Esophagus muscularis mucosa (tissue), 3 donors: ENCODE data around the gene MCAT.

ENCODE experiments used
- CTCF ChIP-seq, 3 experiments: fragments of 200-600 bp in 2 of 3; fragments of 450-650 bp in 1 of 3; sonication (generic) in 2 of 3; IDR thresholded peaks; one replicate each; pipeline ENCODE4 v1.5.1; 2017 to 2019; ENCODE audit warnings: antibody characterized with exemption in 3 of 3, mild to moderate bottlenecking in 2 of 3, moderate library complexity in 1 of 3
- POLR2AphosphoS5 ChIP-seq, 2 donors: sonication (generic); formaldehyde crosslinking; IDR thresholded peaks; one replicate each; pipeline ENCODE4 v1.6.1; 2017; ENCODE audit warnings: antibody characterized with exemption in 2 of 2

GRCh38 chr22:43142880-43143562 is at the start of gene MCAT:
- TF ChIP-seq CTCF (IDR thresholded peaks at IDR 0.05) = no peak
- TF ChIP-seq POLR2AphosphoS5 (IDR thresholded peaks at IDR 0.05) = peak; percentile 83 to 92
